ENCODE measurements around the gene HPSE2.

The HPSE2 gene

GRCh38 chr10:98748298-98748697, 487.4 kb downstream of the HPSE2 start:
- H3K27me3 ChIP-seq (ENCODE audit: insufficient read depth, low read length, poor library complexity): no peaks in the 10 kb centered on the region
- no peak overlapping the region for H3K4ac ChIP-seq (ENCODE audit: low read depth, low read length)
- H3K9ac ChIP-seq (ENCODE audit: low read length): no peak overlapping the region
- H3K4me2 ChIP-seq (ENCODE audit: low read length): no peak overlapping the region
- H3K79me2 ChIP-seq (ENCODE audit: control insufficient read depth, insufficient read depth, low read length): no peaks in the 10 kb centered on the region
- no peak overlapping the region for H2BK15ac ChIP-seq (replicated peaks; ENCODE audit: low read depth)
- WGBS (ENCODE audit: extremely low coverage, insufficient coverage, low lambda C conversion rate): no CpG with 5 or more reads among the region's 1 CpG
- no peaks in the 10 kb centered on the region for H3K36me3 ChIP-seq (ENCODE audit: control insufficient read depth, insufficient read depth, low read length)
- no peak overlapping the region for H4K8ac ChIP-seq (ENCODE audit: low read depth, low read length)
- H3K18ac ChIP-seq (ENCODE audit: low read length): no peak overlapping the region
- no peak overlapping the region for H3K27ac ChIP-seq (ENCODE audit: low read depth, low read length)
- no peak overlapping the region for H4K5ac ChIP-seq (ENCODE audit: low read length)
- no peaks in the 10 kb centered on the region for H3K79me1 ChIP-seq (ENCODE audit: low read length)
- no peak overlapping the region for H3K23ac ChIP-seq (ENCODE audit: low read length)
- no peak overlapping the region for H2BK5ac ChIP-seq (ENCODE audit: low read length)
- H3K4me1 ChIP-seq (ENCODE audit: control insufficient read depth, low read depth, low read length): no peaks in the 10 kb centered on the region
- no peak overlapping the region for H2AK5ac ChIP-seq (ENCODE audit: low read length)
- H3K4me3 ChIP-seq (ENCODE audit: low read length): no peak overlapping the region
- peak; percentile 58 for DNase-seq
- H2BK120ac ChIP-seq (ENCODE audit: low read depth, low read length): no peak overlapping the region
- H3K56ac ChIP-seq (ENCODE audit: low read length): no peak overlapping the region

GRCh38 chr10:98745645-98746044, 490.0 kb downstream of the HPSE2 start:
- H3K4me3 ChIP-seq (ENCODE audit: low read length): no peak overlapping the region
- no peak overlapping the region for H3K9ac ChIP-seq (ENCODE audit: low read length)
- no peak overlapping the region for H4K8ac ChIP-seq (ENCODE audit: low read depth, low read length)
- no CpG with 5 or more reads among the region's 2 CpGs for WGBS (ENCODE audit: extremely low coverage, insufficient coverage, low lambda C conversion rate)
- no peak overlapping the region for H3K4me2 ChIP-seq (ENCODE audit: low read length)
- H2BK15ac ChIP-seq (replicated peaks; ENCODE audit: low read depth): no peak overlapping the region
- H2BK120ac ChIP-seq (ENCODE audit: low read depth, low read length): no peak overlapping the region
- H3K79me2 ChIP-seq (ENCODE audit: control insufficient read depth, insufficient read depth, low read length): no peaks in the 10 kb centered on the region
- H3K36me3 ChIP-seq (ENCODE audit: control insufficient read depth, insufficient read depth, low read length): no peaks in the 10 kb centered on the region
- no peak overlapping the region for H3K27ac ChIP-seq (ENCODE audit: low read depth, low read length)
- H3K27me3 ChIP-seq (ENCODE audit: insufficient read depth, low read length, poor library complexity): no peaks in the 10 kb centered on the region
- peak; percentile 22 for DNase-seq
- no peak overlapping the region for H2AK5ac ChIP-seq (ENCODE audit: low read length)
- no peak overlapping the region for H3K23ac ChIP-seq (ENCODE audit: low read length)
- H3K79me1 ChIP-seq (ENCODE audit: low read length): no peaks in the 10 kb centered on the region
- H3K4ac ChIP-seq (ENCODE audit: low read depth, low read length): no peak overlapping the region
- H4K5ac ChIP-seq (ENCODE audit: low read length): no peak overlapping the region
- H3K18ac ChIP-seq (ENCODE audit: low read length): no peak overlapping the region
- no peak overlapping the region for H2BK5ac ChIP-seq (ENCODE audit: low read length)
- H3K56ac ChIP-seq (ENCODE audit: low read length): no peak overlapping the region
- H3K4me1 ChIP-seq (ENCODE audit: control insufficient read depth, low read depth, low read length): no peaks in the 10 kb centered on the region

GRCh38 chr10:98720551-98720950, 515.1 kb downstream of the HPSE2 start:
- WGBS (ENCODE audit: extremely low coverage, insufficient coverage, low lambda C conversion rate): no CpG with 5 or more reads among the region's 1 CpG

GRCh38 chr10:98713586-98713985, 522.1 kb downstream of the HPSE2 start:
- DNase-seq: no peak
- H3K18ac ChIP-seq (ENCODE audit: low read length): no peak overlapping the region
- no peak overlapping the region for H2AK5ac ChIP-seq (ENCODE audit: low read length)
- H3K27ac ChIP-seq (ENCODE audit: low read depth, low read length): no peak overlapping the region
- no peak overlapping the region for H3K56ac ChIP-seq (ENCODE audit: low read length)
- no peaks in the 10 kb centered on the region for H3K79me1 ChIP-seq (ENCODE audit: low read length)
- H4K5ac ChIP-seq (ENCODE audit: low read length): no peak overlapping the region
- H4K8ac ChIP-seq (ENCODE audit: low read depth, low read length): no peak overlapping the region
- H3K9ac ChIP-seq (ENCODE audit: low read length): no peak overlapping the region
- no peak overlapping the region for H3K4me2 ChIP-seq (ENCODE audit: low read length)
- H2BK120ac ChIP-seq (ENCODE audit: low read depth, low read length): no peak overlapping the region
- WGBS (ENCODE audit: extremely low coverage, insufficient coverage, low lambda C conversion rate): no CpG with 5 or more reads among the region's 1 CpG
- H3K79me2 ChIP-seq (ENCODE audit: control insufficient read depth, insufficient read depth, low read length): no peaks in the 10 kb centered on the region
- no peak overlapping the region for H3K4me3 ChIP-seq (ENCODE audit: low read length)
- no peak overlapping the region for H2BK5ac ChIP-seq (ENCODE audit: low read length)
- H3K36me3 ChIP-seq (ENCODE audit: control insufficient read depth, insufficient read depth, low read length): no peaks in the 10 kb centered on the region
- no peak overlapping the region for H3K23ac ChIP-seq (ENCODE audit: low read length)
- no peak overlapping the region for H2BK15ac ChIP-seq (replicated peaks; ENCODE audit: low read depth)
- H3K27me3 ChIP-seq (ENCODE audit: insufficient read depth, low read length, poor library complexity): no peaks in the 10 kb centered on the region
- H3K4me1 ChIP-seq (ENCODE audit: control insufficient read depth, low read depth, low read length): no peaks in the 10 kb centered on the region
- no peak overlapping the region for H3K4ac ChIP-seq (ENCODE audit: low read depth, low read length)

More at GRCh38 chr10:98720551-98720950, 515.1 kb downstream of the HPSE2 start:
- no peak overlapping the region for H3K4ac ChIP-seq (ENCODE audit: low read depth, low read length)
- H3K4me2 ChIP-seq (ENCODE audit: low read length): no peak overlapping the region
- no peak overlapping the region for H4K5ac ChIP-seq (ENCODE audit: low read length)
- no peak overlapping the region for H4K8ac ChIP-seq (ENCODE audit: low read depth, low read length)
- H3K18ac ChIP-seq (ENCODE audit: low read length): no peak overlapping the region
- no peak overlapping the region for H2BK120ac ChIP-seq (ENCODE audit: low read depth, low read length)
- H3K27me3 ChIP-seq (ENCODE audit: insufficient read depth, low read length, poor library complexity): no peaks in the 10 kb centered on the region
- no peaks in the 10 kb centered on the region for H3K79me2 ChIP-seq (ENCODE audit: control insufficient read depth, insufficient read depth, low read length)
- no peak overlapping the region for H3K23ac ChIP-seq (ENCODE audit: low read length)
- no peak for DNase-seq
- no peak overlapping the region for H3K27ac ChIP-seq (ENCODE audit: low read depth, low read length)
- no peaks in the 10 kb centered on the region for H3K4me1 ChIP-seq (ENCODE audit: control insufficient read depth, low read depth, low read length)
- no peaks in the 10 kb centered on the region for H3K79me1 ChIP-seq (ENCODE audit: low read length)
- no peak overlapping the region for H2BK15ac ChIP-seq (replicated peaks; ENCODE audit: low read depth)
- H3K4me3 ChIP-seq (ENCODE audit: low read length): no peak overlapping the region
- H3K56ac ChIP-seq (ENCODE audit: low read length): no peak overlapping the region
- H2AK5ac ChIP-seq (ENCODE audit: low read length): no peak overlapping the region
- no peaks in the 10 kb centered on the region for H3K36me3 ChIP-seq (ENCODE audit: control insufficient read depth, insufficient read depth, low read length)
- H3K9ac ChIP-seq (ENCODE audit: low read length): no peak overlapping the region
- no peak overlapping the region for H2BK5ac ChIP-seq (ENCODE audit: low read length)

- Histone ChIP-seq H3K4me3 (ENCODE audit: low read length) (no peak overlapping the region), H3K27ac (ENCODE audit: low read depth, low read length) (no peak overlapping the region), H3K36me3 (ENCODE audit: control insufficient read depth, insufficient read depth, low read length) (no peaks in the 10 kb centered on the region), H3K18ac (ENCODE audit: low read length) (no peak overlapping the region), H3K79me1 (ENCODE audit: low read length) (no peaks in the 10 kb centered on the region), H3K4me2 (ENCODE audit: low read length) (no peak overlapping the region), H3K56ac (ENCODE audit: low read length) (no peak overlapping the region), H3K9ac (ENCODE audit: low read length) (no peak overlapping the region), H4K8ac (ENCODE audit: low read depth, low read length) (no peak overlapping the region), H4K5ac (ENCODE audit: low read length) (no peak overlapping the region), H3K27me3 (ENCODE audit: insufficient read depth, low read length, poor library complexity) (no peaks in the 10 kb centered on the region), H3K4ac (ENCODE audit: low read depth, low read length) (no peak overlapping the region), H3K23ac (ENCODE audit: low read length) (no peak overlapping the region), H3K79me2 (ENCODE audit: control insufficient read depth, insufficient read depth, low read length) (no peaks in the 10 kb centered on the region), H3K4me1 (ENCODE audit: control insufficient read depth, low read depth, low read length) (no peaks in the 10 kb centered on the region), H2BK15ac (replicated peaks; ENCODE audit: low read depth) (no peak overlapping the region), H2BK5ac (ENCODE audit: low read length) (no peak overlapping the region), H2BK120ac (ENCODE audit: low read depth, low read length) (no peak overlapping the region), H2AK5ac (ENCODE audit: low read length) (no peak overlapping the region)
- DNase-seq: no peak
- no CpG with 5 or more reads among the region's 5 CpGs for WGBS (ENCODE audit: extremely low coverage, insufficient coverage, low lambda C conversion rate)
These were observed 539.1 kb downstream of the HPSE2 start for GRCh38 chr10:98696516-98696915.

GRCh38 chr10:98694883-98695282, 540.8 kb downstream of the HPSE2 start:
- H3K27me3 ChIP-seq (ENCODE audit: insufficient read depth, low read length, poor library complexity): no peaks in the 10 kb centered on the region
- no peak overlapping the region for H3K23ac ChIP-seq (ENCODE audit: low read length)
- no peak overlapping the region for H2AK5ac ChIP-seq (ENCODE audit: low read length)
- no peak overlapping the region for H3K56ac ChIP-seq (ENCODE audit: low read length)
- no peak overlapping the region for H2BK5ac ChIP-seq (ENCODE audit: low read length)
- no peak overlapping the region for H2BK15ac ChIP-seq (replicated peaks; ENCODE audit: low read depth)
- no peak for DNase-seq
- no peak overlapping the region for H4K8ac ChIP-seq (ENCODE audit: low read depth, low read length)
- H4K5ac ChIP-seq (ENCODE audit: low read length): no peak overlapping the region
- H3K36me3 ChIP-seq (ENCODE audit: control insufficient read depth, insufficient read depth, low read length): no peaks in the 10 kb centered on the region
- H3K27ac ChIP-seq (ENCODE audit: low read depth, low read length): no peak overlapping the region
- H2BK120ac ChIP-seq (ENCODE audit: low read depth, low read length): no peak overlapping the region
- no peak overlapping the region for H3K9ac ChIP-seq (ENCODE audit: low read length)
- H3K4me2 ChIP-seq (ENCODE audit: low read length): no peak overlapping the region
- no peaks in the 10 kb centered on the region for H3K4me1 ChIP-seq (ENCODE audit: control insufficient read depth, low read depth, low read length)
- H3K79me1 ChIP-seq (ENCODE audit: low read length): no peaks in the 10 kb centered on the region
- no peaks in the 10 kb centered on the region for H3K79me2 ChIP-seq (ENCODE audit: control insufficient read depth, insufficient read depth, low read length)
- H3K4ac ChIP-seq (ENCODE audit: low read depth, low read length): no peak overlapping the region
- H3K18ac ChIP-seq (ENCODE audit: low read length): no peak overlapping the region
- H3K4me3 ChIP-seq (ENCODE audit: low read length): no peak overlapping the region

Measured in mesendoderm (in vitro differentiated cells).